GM06990 (cell line): ENCODE results near the gene EYA2.
A peak's percentile ranks its signal among the peaks of the same experiment; 100 is the strongest.

Experiments
- DNase-seq: peaks from one replicate; pipeline ENCODE4 v3.0.0-alpha.2; 2011; ENCODE audit not compliant: insufficient read length; ENCODE audit errors: extremely low read depth
- H3K27me3 ChIP-seq: replicated peaks from 2 replicates; pipeline ENCODE4 v1.6.0; 2011; ENCODE audit warnings: low read length; ENCODE audit not compliant: control insufficient read depth, insufficient read depth
- H3K36me3 ChIP-seq: 2 replicates; pipeline ENCODE4 v1.5.1; 2011; ENCODE audit warnings: low read length; ENCODE audit not compliant: control insufficient read depth, insufficient read depth
- H3K4me3 ChIP-seq: replicated peaks from 2 replicates; pipeline ENCODE4 v1.5.1; 2011; ENCODE audit warnings: low read depth, mild to moderate bottlenecking, control low read depth, low read length
- CTCF ChIP-seq: IDR thresholded peaks from 2 replicates; pipeline ENCODE4 v1.5.1; 2011; ENCODE audit warnings: low read length, control low read depth, mild to moderate bottlenecking, inconsistent platforms; ENCODE audit not compliant: insufficient read depth, poor library complexity, severe bottlenecking

Gene EYA2

GRCh38 chr20:46938434-46938833 lies 43.8 kb downstream of the EYA2 start:
- no peaks in the 10 kb centered on the region for H3K36me3 ChIP-seq
- TF ChIP-seq CTCF, result no peak
- DNase-seq, result no peak

GRCh38 chr20:46939031-46939965 lies 44.7 kb downstream of the EYA2 start:
- TF ChIP-seq CTCF, result peak; percentile 17
- H3K4me3 ChIP-seq, result no peak overlapping the region
- no peak for DNase-seq
- no peaks in the 10 kb centered on the region for H3K36me3 ChIP-seq
- H3K27me3 ChIP-seq, result no peaks in the 10 kb centered on the region

More at GRCh38 chr20:46938434-46938833, 43.8 kb downstream of the EYA2 start:
- Histone ChIP-seq H3K27me3 (no peaks in the 10 kb centered on the region), H3K4me3 (no peak overlapping the region)

GRCh38 chr20:46940616-46941015 lies 46.0 kb downstream of the EYA2 start:
- no peak for DNase-seq
- Histone ChIP-seq H3K4me3 (no peak overlapping the region), H3K27me3 (no peaks in the 10 kb centered on the region), H3K36me3 (no peaks in the 10 kb centered on the region)
- no peak for TF ChIP-seq CTCF

GRCh38 chr20:46941404-46941803 lies 46.8 kb downstream of the EYA2 start:
- DNase-seq, result no peak
- no peak for TF ChIP-seq CTCF
- Histone ChIP-seq H3K27me3 (no peaks in the 10 kb centered on the region), H3K36me3 (no peaks in the 10 kb centered on the region), H3K4me3 (no peak overlapping the region)

- no peak for TF ChIP-seq CTCF
- Histone ChIP-seq H3K4me3 (no peak overlapping the region), H3K27me3 (no peaks in the 10 kb centered on the region), H3K36me3 (no peaks in the 10 kb centered on the region)
- DNase-seq, result no peak
These were observed 49.4 kb downstream of the EYA2 start for GRCh38 chr20:46943861-46944591.
